Measurements from ENCODE around the gene STK25. TPM values are rescaled to one million over a fixed set of nuclear protein-coding genes. Genes with fewer than 3 reads are reported as not detected.
"Not testable (repeated sequence)": the region's sequence is repeated elsewhere in the genome, so short reads cannot be mapped to it uniquely, and the experiment has no call there.

STK25 gene
- total and polyA plus RNA-seq, 5 donors from 2014 or later, result 79.7 to 117 (median 93.1) TPM

DNA sequence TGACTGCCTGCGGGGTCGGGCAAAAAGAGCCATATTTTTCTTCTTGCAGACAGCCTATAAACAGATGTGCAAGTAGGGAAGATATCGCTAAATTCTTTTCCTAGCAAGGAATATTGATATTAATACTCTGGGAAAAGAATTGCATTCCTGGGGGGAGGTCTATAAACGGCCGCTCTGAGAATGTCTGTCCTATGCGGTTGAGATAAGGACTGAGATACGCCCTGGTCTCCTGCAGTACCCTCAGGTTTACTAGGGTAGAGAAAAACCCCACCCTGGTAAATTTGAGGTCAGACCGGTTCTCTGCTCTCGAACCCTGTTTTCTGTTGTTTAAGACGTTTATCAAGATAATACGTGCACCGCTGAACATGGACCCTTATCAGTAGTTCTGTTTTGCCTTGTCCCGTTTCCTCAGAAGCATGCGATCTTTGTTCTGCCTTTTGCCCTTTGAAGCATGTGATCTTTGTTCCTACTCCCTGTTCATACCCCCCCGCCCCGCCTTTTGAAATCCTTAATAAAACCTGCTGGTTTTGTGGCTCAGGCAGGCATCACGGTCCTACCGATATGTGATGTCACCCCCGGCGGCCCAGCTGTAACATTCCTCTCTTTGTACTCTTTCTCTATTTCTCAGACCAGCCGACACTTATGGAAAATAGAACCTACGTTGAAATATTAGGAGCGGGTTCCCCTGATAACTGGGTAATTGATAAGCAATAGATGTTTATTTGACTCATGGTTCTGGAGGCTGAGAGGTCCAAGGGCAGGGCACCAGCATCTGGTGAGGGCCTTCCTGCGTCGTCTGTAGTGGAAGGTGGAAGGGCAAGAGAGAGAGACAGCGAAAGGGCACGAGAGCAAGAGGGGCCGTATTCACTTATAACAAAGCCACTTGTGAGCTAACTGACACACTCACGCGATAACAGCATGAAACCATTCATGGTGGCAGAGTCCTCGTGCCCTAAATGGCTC, 17.7 kb upstream of the STK25 start:
- H3K27ac Mint-ChIP-seq, result peak overlapping the region in 1 of 3 donors; percentile 16
- H3K27me3 ChIP-seq (ENCODE audit: control insufficient read depth, insufficient read depth, low read length); H3K36me3 Mint-ChIP-seq; H3K36me3 ChIP-seq (ENCODE audit: control insufficient read depth, insufficient read depth, low read length); H3K9me3 ChIP-seq (ENCODE audit: control insufficient read depth in 2 of 2, low read length in 2 of 2); ATAC-seq (ENCODE audit: low read depth in 2 of 2); H3K4me3 ChIP-seq (ENCODE audit: low read depth, low read length); H3K4me1 ChIP-seq (ENCODE audit: control insufficient read depth, insufficient read depth, low read length, poor library complexity, severe bottlenecking); H3K4me3 Mint-ChIP-seq; H3K4me1 Mint-ChIP-seq; H3K27ac ChIP-seq (ENCODE audit: insufficient read depth, low read length, poor library complexity, severe bottlenecking); DNase-seq; H3K9me3 Mint-ChIP-seq: not testable (repeated sequence)
- peaks cover 16% of the 10 kb centered on the region for H3K27me3 Mint-ChIP-seq

DNA sequence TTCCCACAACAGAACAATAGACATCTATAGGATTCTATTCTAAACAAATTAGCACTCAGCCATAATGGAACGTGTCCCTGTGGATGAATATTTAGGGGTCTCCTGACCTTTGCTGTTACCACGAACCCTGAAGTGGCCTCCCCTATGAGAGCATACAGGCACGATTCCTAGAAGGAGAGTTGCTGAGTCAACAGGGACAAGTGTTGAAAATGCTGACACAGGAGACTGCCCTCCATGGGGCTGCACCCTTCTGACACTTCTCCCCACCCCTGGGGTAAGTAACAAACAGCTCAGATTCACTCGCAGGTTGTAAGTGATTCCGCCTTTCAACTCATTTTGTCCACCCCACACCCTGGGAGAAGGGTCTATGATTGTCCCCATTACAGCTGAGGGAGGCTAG, 14.1 kb upstream of the STK25 start:
- H3K4me1 ChIP-seq (ENCODE audit: control insufficient read depth, insufficient read depth, low read length, poor library complexity, severe bottlenecking), result no peaks in the 10 kb centered on the region
- ATAC-seq (ENCODE audit: low read depth in 2 of 2) (no peak), DNase-seq (no peak)
- peaks cover 2% of the 10 kb centered on the region for H3K27me3 ChIP-seq (ENCODE audit: control insufficient read depth, insufficient read depth, low read length)
- Mint-ChIP-seq H3K27ac (no peak overlapping the region), H3K27me3 (peaks cover 6% of the 10 kb centered on the region), H3K36me3 (peaks cover 2% of the 10 kb centered on the region), H3K4me1 (peaks cover 0 to 1% (median under 1%) of the 10 kb centered on the region in 4 donors), H3K4me3 (no peak overlapping the region), H3K9me3 (peaks cover 0 to 7% (median 4%) of the 10 kb centered on the region in 7 donors)
- H3K27ac ChIP-seq (ENCODE audit: insufficient read depth, low read length, poor library complexity, severe bottlenecking), result no peak overlapping the region
- H3K4me3 ChIP-seq (ENCODE audit: low read depth, low read length), result no peak overlapping the region
- H3K36me3 ChIP-seq (ENCODE audit: control insufficient read depth, insufficient read depth, low read length), result no peaks in the 10 kb centered on the region
- no peaks in the 10 kb centered on the region for H3K9me3 ChIP-seq (ENCODE audit: control insufficient read depth in 2 of 2, low read length in 2 of 2)

DNA sequence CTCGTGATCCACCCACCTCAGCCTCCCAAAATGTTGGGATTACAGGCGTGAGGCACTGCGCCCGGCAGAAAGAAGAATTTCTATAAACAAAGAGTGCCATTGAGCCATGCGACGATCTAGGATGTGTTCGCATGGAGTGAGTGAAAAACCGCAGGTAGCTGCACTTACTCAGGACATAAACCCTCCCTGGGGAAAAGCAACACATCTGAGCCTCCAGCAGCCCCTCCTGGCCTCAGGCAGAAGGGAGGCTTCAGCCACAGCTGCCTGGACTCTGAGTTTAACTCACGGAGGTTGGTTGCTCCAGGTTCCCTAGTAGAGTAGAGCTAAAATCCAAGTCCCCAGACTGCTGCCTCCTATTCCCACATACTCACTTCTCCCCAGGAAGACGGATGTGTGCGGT, 11.3 kb upstream of the STK25 start:
- Histone ChIP-seq H3K9me3 (ENCODE audit: control insufficient read depth in 2 of 2, low read length in 2 of 2) (no peaks in the 10 kb centered on the region), H3K27ac (ENCODE audit: insufficient read depth, low read length, poor library complexity, severe bottlenecking) (no peak overlapping the region), H3K4me1 (ENCODE audit: control insufficient read depth, insufficient read depth, low read length, poor library complexity, severe bottlenecking) (no peaks in the 10 kb centered on the region), H3K36me3 (ENCODE audit: control insufficient read depth, insufficient read depth, low read length) (no peaks in the 10 kb centered on the region), H3K4me3 (ENCODE audit: low read depth, low read length) (no peak overlapping the region), H3K27me3 (ENCODE audit: control insufficient read depth, insufficient read depth, low read length) (peaks cover 2% of the 10 kb centered on the region)
- no peak overlapping the region for H3K4me3 Mint-ChIP-seq
- H3K9me3 Mint-ChIP-seq, result peaks cover 0 to 2% (median 0%) of the 10 kb centered on the region in 7 donors
- H3K36me3 Mint-ChIP-seq, result peaks cover 5% of the 10 kb centered on the region
- no peaks in the 10 kb centered on the region for H3K27me3 Mint-ChIP-seq
- no peak for DNase-seq
- ATAC-seq (ENCODE audit: low read depth in 2 of 2), result no peak
- H3K27ac Mint-ChIP-seq, result no peak overlapping the region
- peaks cover 0 to 11% (median 5%) of the 10 kb centered on the region in 4 donors for H3K4me1 Mint-ChIP-seq

DNA sequence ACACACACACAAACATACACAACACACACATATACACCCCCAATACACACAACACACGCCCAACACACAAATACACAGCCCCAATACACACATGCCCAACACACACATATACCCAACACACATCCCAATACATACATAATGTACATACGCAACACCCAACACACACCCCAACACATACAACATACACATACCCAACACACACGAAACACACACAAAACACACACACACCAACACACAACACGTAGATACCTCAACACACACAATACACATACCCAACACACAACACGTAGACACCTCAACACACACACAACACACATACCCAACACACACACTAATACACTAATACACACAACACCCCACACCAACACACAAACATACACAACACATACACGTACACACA, 8.9 kb upstream of the STK25 start:
- peaks cover 3% of the 10 kb centered on the region for H3K27me3 Mint-ChIP-seq
- peak overlapping the region in 2 of 3 donors; percentile 35 to 86 for H3K27ac Mint-ChIP-seq
- no peaks in the 10 kb centered on the region for H3K4me1 ChIP-seq (ENCODE audit: control insufficient read depth, insufficient read depth, low read length, poor library complexity, severe bottlenecking)
- peaks cover 5% of the 10 kb centered on the region for H3K36me3 Mint-ChIP-seq
- no peaks in the 10 kb centered on the region for H3K9me3 Mint-ChIP-seq
- H3K27ac ChIP-seq (ENCODE audit: insufficient read depth, low read length, poor library complexity, severe bottlenecking), result no peak overlapping the region
- no peak overlapping the region for H3K4me3 ChIP-seq (ENCODE audit: low read depth, low read length)
- no peak overlapping the region for H3K4me3 Mint-ChIP-seq
- H3K27me3 ChIP-seq (ENCODE audit: control insufficient read depth, insufficient read depth, low read length), result peaks cover under 1% of the 10 kb centered on the region
- H3K4me1 Mint-ChIP-seq, result peaks cover 0 to 11% (median 5%) of the 10 kb centered on the region in 4 donors
- H3K9me3 ChIP-seq (ENCODE audit: control insufficient read depth in 2 of 2, low read length in 2 of 2), result no peaks in the 10 kb centered on the region
- DNase-seq, result no peak
- ATAC-seq (ENCODE audit: low read depth in 2 of 2), result no peak
- no peaks in the 10 kb centered on the region for H3K36me3 ChIP-seq (ENCODE audit: control insufficient read depth, insufficient read depth, low read length)

DNA sequence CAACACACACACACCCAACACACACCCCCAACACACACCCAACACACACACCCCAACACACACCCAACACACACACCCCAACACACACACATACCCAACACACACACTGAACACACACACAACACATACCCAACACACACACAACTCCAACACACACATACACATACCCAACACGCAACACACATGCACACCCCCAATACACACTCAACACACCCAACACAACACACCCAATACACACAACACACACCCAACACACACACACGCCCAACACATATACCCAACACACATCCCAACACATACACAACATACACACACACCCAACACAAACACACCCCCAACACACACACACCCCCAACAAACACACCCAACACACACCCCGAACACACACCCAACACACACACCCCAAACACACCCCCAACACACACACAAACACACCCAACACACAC, 8.2 kb upstream of the STK25 start:
- Histone ChIP-seq H3K27me3 (ENCODE audit: control insufficient read depth, insufficient read depth, low read length) (no peaks in the 10 kb centered on the region), H3K4me3 (ENCODE audit: low read depth, low read length) (no peak overlapping the region), H3K9me3 (ENCODE audit: control insufficient read depth in 2 of 2, low read length in 2 of 2) (no peaks in the 10 kb centered on the region), H3K4me1 (ENCODE audit: control insufficient read depth, insufficient read depth, low read length, poor library complexity, severe bottlenecking) (no peaks in the 10 kb centered on the region), H3K27ac (ENCODE audit: insufficient read depth, low read length, poor library complexity, severe bottlenecking) (no peak overlapping the region), H3K36me3 (ENCODE audit: control insufficient read depth, insufficient read depth, low read length) (no peaks in the 10 kb centered on the region)
- peak overlapping the region in 1 of 3 donors; percentile 60 for H3K27ac Mint-ChIP-seq
- DNase-seq, result no peak
- no peak overlapping the region for H3K4me3 Mint-ChIP-seq
- peaks cover 7% of the 10 kb centered on the region for H3K27me3 Mint-ChIP-seq
- ATAC-seq (ENCODE audit: low read depth in 2 of 2), result no peak
- peaks cover 0 to 11% (median 5%) of the 10 kb centered on the region in 4 donors for H3K4me1 Mint-ChIP-seq
- peaks cover 5% of the 10 kb centered on the region for H3K36me3 Mint-ChIP-seq
- no peaks in the 10 kb centered on the region for H3K9me3 Mint-ChIP-seq

DNA sequence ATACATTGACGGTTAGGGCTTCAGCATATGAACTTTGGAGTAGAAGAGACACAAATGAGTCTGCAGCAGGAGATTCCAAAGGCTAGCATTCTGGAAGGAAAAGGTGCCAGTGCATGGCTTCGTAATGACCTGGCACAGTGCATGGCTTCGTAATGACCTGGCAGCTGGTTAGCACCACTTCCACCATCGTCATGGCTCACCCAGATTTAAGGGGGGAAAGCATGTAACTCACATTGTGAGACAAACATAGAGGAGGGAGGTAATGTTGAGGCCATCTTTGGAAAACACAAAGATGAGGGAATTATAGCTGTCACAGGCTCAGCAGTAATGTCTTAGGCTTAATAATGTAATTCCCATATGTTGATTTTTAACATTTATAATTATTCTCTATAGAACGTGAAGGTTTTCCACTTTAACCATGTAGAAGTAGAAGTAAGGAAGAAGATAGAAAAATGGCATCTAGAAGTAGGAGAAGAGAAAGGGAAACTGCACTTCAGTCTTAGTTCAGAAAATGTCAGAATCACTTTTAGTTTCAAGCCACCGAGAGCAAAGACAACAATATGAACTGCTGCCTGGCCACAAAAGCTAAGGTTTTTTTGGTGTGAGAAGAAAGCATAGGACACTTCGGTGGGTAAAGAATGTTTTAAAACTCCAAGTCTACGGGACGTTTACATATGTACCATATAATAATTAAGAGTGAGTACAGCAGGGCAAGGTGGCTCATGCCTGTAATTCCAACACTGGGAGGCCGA, 6.8 kb upstream of the STK25 start:
- peaks cover 5% of the 10 kb centered on the region for H3K36me3 Mint-ChIP-seq
- H3K27me3 Mint-ChIP-seq, result peaks cover 7% of the 10 kb centered on the region
- DNase-seq (peak in 1 of 3 donors; percentile 54), ATAC-seq (ENCODE audit: low read depth in 2 of 2) (no peak)
- no peak overlapping the region for H3K4me3 ChIP-seq (ENCODE audit: low read depth, low read length)
- no peak overlapping the region for H3K4me3 Mint-ChIP-seq
- H3K27ac ChIP-seq (ENCODE audit: insufficient read depth, low read length, poor library complexity, severe bottlenecking), result no peak overlapping the region
- H3K27ac Mint-ChIP-seq, result no peak overlapping the region
- H3K9me3 Mint-ChIP-seq, result no peaks in the 10 kb centered on the region
- peaks cover 0 to 11% (median 6%) of the 10 kb centered on the region in 4 donors for H3K4me1 Mint-ChIP-seq
- no peaks in the 10 kb centered on the region for H3K4me1 ChIP-seq (ENCODE audit: control insufficient read depth, insufficient read depth, low read length, poor library complexity, severe bottlenecking)
- H3K36me3 ChIP-seq (ENCODE audit: control insufficient read depth, insufficient read depth, low read length), result no peaks in the 10 kb centered on the region
- H3K9me3 ChIP-seq (ENCODE audit: control insufficient read depth in 2 of 2, low read length in 2 of 2), result no peaks in the 10 kb centered on the region
- no peaks in the 10 kb centered on the region for H3K27me3 ChIP-seq (ENCODE audit: control insufficient read depth, insufficient read depth, low read length)

DNA sequence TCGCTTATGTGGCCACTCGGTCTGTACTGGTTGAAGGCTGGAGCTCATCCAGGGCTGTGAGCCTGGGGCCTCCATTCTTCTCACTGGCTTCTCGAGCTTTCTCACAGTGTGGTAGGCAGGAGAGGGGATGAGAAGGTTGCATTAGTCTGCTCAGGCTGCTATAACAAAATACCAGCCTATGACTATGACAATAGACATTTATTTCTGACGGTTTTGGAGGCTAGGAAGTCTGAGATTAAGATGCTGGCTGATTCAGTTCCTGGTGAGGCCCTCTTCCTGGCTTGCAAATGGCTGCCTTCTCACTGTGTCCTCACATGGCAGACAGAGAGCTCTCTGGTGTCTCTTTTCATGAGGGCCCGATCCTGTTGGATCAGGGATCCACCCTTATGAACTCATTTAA, 6.2 kb upstream of the STK25 start:
- H3K27me3 ChIP-seq (ENCODE audit: control insufficient read depth, insufficient read depth, low read length), result no peaks in the 10 kb centered on the region
- H3K27ac Mint-ChIP-seq, result peak overlapping the region in 1 of 3 donors; percentile 6
- H3K9me3 ChIP-seq (ENCODE audit: control insufficient read depth in 2 of 2, low read length in 2 of 2), result no peaks in the 10 kb centered on the region
- DNase-seq (no peak), ATAC-seq (ENCODE audit: low read depth in 2 of 2) (no peak)
- H3K4me3 ChIP-seq (ENCODE audit: low read depth, low read length), result no peak overlapping the region
- no peak overlapping the region for H3K27ac ChIP-seq (ENCODE audit: insufficient read depth, low read length, poor library complexity, severe bottlenecking)
- H3K36me3 ChIP-seq (ENCODE audit: control insufficient read depth, insufficient read depth, low read length), result no peaks in the 10 kb centered on the region
- H3K4me1 Mint-ChIP-seq, result peaks cover 0 to 14% (median 7%) of the 10 kb centered on the region in 4 donors
- H3K9me3 Mint-ChIP-seq, result peaks cover 0 to 1% (median 0%) of the 10 kb centered on the region in 7 donors
- no peak overlapping the region for H3K4me3 Mint-ChIP-seq
- H3K36me3 Mint-ChIP-seq, result peaks cover 5% of the 10 kb centered on the region
- peaks cover 7% of the 10 kb centered on the region for H3K27me3 Mint-ChIP-seq
- peaks cover 2% of the 10 kb centered on the region for H3K4me1 ChIP-seq (ENCODE audit: control insufficient read depth, insufficient read depth, low read length, poor library complexity, severe bottlenecking)

Data from CD4-positive, CD25-positive, alpha-beta regulatory T cell (primary cell).